Activated naive CD4-positive, alpha-beta T cell (primary cell): ENCODE data around the gene RWDD4.

Experiments
- DNase-seq, 4 experiments: peaks; one replicate each; lab custom pipeline; 2025; lab: John Stamatoyannopoulos, UW

Gene RWDD4

DNA sequence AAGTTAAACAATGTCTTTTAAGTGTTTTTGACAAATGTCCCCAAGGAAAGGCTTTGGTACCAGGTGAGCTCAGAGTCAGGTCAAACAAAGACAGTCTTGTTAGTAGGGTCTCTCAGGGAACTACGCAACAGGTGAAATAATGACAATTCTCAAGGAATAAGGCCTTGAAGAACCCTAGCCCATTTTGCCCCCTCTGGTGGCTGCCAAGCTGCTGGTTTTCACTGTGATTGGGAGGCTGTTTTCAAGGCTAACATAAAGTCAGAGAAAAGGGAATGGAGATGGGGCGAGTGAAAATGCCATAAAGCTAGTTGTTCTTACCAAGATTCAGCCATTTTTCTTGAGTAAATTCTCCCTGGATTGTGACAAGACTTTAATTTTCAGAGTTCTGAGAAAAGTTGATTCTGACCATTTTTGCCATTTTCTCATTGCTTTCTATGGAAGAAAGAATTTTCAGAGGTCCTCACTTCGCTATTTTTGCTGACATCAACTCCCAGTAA is 58.7 kb downstream of the RWDD4 start:
- DNase-seq: peak in 1 of 4 experiments; percentile 15

DNA sequence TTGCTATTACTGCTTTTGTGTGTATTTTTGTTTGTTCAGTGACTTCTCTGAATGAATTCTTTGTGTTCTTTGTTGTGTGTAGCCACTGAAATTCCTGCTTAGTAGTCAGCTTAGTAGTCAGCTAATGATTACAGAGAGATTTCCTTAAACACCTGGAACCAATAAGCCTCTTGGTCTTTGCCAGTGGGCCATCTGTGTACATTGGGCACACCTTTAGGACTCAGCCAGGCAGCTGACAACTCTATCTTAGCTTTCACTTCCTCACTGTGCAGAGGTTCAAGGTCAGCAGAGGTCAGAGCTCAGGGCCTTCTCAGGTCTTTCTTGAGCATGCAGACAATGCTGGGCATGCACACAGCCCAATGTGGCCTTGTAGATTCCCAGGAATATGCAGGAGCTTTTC is 59.3 kb downstream of the RWDD4 start:
- no peak for DNase-seq

DNA sequence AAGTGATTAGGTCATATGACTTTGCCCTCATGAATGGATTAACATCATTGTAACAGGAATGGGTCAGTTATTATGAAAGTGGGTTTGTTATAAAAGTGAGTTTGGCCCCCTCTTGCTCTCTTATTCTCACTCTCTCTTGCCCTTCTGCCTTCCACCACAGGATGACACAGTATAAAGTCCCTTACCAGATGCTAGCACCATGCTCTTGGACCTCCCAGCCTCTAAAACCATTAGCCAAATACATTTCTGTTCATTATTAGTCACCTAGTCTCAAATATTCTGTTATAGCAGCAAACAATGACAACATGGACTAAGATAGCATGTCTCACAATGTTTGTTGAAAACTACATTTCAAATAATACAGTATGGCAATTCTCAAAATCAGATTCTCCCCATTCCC is 59.7 kb downstream of the RWDD4 start:
- DNase-seq: no peak

DNA sequence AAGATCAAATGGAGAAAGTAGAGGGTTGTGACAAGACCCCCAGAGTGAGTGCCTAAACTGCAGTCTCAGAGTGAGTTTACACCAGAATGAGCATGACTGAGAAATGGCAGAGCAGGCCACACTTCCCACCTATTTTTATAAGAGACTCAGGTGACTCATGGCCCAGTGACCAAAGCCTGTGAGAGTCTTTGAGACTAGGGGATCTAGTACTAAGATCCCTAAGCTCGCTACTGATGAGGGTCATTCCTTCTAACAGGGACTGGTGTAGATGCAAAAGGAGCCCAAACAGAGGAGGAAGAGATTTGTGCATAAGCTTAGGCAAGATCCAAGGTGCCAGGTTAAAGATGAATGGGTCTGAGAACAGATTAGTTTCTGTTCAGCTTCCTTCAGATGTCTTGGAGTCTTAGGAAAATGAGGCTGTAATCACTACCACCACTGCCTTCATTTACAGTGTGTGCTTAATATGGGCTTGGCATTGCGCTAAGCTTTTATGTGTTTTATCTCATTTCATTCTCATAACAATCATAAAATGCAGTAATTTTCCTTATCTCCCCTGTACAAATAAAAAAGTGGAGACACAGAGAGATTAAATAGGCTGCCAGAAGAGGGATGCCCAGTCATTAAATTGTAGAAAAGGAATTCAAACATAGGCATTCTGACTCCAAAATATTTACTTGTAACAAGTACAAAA is 62.8 kb downstream of the RWDD4 start:
- DNase-seq: no peak

DNA sequence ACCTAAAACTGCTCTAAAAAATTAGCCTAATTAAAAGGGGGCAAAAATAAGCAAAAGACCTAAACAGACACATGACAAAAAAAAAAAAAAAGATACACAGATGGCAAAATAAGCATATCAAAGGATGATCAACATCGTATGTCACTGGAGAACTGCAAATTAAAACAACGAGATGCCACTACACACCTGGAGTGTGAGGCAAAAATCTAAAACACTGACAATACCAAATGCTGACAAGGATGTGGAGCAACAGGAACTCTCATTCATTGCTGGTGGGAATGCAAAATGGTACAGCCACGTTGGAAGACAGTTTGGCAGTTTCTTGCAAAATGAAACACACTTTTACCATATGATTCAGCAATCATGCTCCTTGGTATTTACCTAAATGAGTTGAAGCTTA is 64.2 kb downstream of the RWDD4 start:
- no peak for DNase-seq

DNA sequence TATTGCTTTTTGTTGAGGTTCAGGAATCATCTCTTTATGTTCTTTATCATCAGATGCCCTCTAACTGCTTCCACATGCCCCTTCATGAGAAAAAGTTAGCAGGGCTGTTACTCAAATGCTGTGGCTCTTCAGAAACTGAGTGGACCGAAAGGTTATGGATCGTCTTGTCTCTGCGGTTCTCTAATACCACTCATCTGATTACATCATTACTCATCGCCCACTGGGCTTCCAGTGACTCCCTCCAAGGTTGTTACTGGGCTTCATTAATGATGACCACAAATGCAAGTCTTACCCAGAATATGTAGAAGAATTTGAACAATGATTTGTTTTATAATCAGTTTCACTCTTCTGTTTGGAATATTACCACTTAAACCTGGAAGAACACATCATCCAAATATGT is 67.7 kb downstream of the RWDD4 start:
- no peak for DNase-seq
